ENCODE data around the gene ZFC3H1.
A peak's percentile ranks its signal among the peaks of the same experiment; 100 is the strongest.

The ZFC3H1 gene, protein sequence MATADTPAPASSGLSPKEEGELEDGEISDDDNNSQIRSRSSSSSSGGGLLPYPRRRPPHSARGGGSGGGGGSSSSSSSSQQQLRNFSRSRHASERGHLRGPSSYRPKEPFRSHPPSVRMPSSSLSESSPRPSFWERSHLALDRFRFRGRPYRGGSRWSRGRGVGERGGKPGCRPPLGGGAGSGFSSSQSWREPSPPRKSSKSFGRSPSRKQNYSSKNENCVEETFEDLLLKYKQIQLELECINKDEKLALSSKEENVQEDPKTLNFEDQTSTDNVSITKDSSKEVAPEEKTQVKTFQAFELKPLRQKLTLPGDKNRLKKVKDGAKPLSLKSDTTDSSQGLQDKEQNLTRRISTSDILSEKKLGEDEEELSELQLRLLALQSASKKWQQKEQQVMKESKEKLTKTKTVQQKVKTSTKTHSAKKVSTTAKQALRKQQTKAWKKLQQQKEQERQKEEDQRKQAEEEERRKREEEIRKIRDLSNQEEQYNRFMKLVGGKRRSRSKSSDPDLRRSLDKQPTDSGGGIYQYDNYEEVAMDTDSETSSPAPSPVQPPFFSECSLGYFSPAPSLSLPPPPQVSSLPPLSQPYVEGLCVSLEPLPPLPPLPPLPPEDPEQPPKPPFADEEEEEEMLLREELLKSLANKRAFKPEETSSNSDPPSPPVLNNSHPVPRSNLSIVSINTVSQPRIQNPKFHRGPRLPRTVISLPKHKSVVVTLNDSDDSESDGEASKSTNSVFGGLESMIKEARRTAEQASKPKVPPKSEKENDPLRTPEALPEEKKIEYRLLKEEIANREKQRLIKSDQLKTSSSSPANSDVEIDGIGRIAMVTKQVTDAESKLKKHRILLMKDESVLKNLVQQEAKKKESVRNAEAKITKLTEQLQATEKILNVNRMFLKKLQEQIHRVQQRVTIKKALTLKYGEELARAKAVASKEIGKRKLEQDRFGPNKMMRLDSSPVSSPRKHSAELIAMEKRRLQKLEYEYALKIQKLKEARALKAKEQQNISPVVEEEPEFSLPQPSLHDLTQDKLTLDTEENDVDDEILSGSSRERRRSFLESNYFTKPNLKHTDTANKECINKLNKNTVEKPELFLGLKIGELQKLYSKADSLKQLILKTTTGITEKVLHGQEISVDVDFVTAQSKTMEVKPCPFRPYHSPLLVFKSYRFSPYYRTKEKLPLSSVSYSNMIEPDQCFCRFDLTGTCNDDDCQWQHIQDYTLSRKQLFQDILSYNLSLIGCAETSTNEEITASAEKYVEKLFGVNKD (N-terminal part only)

DNA sequence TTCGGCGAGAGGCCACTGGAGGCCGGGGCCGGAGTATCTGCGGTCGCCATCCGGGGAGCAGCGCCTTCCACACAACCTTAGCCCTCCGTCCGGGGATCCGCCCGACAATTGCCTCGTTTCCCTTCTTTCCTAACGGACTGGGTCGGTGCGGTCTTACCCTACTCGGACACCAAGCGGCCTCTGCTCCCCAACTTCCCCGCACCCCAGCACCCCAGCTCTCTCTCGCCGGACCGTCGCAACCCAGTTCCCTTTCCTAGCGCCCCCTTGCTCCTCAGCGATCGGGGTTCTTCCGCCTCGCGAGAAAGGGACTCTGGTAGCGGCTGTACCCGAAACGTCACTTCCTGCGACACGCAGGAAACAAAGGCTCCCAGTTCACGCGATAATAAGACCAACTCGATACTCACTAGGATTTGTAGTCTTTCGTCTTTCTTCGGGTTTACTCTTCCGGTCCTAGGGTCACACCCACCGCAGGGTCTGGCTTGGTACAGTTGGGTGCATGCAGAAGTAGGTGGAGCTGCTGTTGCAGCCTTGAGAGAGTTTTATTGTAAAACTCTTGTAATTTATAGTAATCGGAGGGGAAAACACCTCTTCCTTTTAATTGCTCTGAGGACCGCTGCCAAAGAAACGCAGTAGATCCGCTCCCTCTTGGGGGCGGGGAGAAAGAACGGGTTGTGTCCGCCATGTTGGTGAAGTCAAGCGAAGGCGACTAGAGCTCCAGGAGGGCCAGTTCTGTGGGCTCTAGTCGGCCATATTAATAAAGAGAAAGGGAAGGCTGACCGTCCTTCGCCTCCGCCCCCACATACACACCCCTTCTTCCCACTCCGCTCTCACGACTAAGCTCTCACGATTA lies at the start of gene ZFC3H1, which contains the start of gene THAP2:
TSS of gene ZFC3H1 (minus strand) at position 288 of the 850 bp plus-strand sequence. CDS start at position 50, 238 bp downstream.
TSS of gene THAP2 (plus strand) at position 741 of the 850 bp plus-strand sequence. CDS start 209 bp downstream, outside the sequence.
- peak; percentile 98 for DNase-seq (ENCODE audit: low read depth)
- H3K4me3 ChIP-seq (ENCODE audit: low read depth, low read length), result peak within 1 kb of the TSS; percentile 82
- TF ChIP-seq, protein P1, sequence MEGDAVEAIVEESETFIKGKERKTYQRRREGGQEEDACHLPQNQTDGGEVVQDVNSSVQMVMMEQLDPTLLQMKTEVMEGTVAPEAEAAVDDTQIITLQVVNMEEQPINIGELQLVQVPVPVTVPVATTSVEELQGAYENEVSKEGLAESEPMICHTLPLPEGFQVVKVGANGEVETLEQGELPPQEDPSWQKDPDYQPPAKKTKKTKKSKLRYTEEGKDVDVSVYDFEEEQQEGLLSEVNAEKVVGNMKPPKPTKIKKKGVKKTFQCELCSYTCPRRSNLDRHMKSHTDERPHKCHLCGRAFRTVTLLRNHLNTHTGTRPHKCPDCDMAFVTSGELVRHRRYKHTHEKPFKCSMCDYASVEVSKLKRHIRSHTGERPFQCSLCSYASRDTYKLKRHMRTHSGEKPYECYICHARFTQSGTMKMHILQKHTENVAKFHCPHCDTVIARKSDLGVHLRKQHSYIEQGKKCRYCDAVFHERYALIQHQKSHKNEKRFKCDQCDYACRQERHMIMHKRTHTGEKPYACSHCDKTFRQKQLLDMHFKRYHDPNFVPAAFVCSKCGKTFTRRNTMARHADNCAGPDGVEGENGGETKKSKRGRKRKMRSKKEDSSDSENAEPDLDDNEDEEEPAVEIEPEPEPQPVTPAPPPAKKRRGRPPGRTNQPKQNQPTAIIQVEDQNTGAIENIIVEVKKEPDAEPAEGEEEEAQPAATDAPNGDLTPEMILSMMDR (IDR thresholded peaks at IDR 0.05; ENCODE audit: insufficient read depth, low read depth, low read length, missing control alignments), result peak; percentile 38

DNA sequence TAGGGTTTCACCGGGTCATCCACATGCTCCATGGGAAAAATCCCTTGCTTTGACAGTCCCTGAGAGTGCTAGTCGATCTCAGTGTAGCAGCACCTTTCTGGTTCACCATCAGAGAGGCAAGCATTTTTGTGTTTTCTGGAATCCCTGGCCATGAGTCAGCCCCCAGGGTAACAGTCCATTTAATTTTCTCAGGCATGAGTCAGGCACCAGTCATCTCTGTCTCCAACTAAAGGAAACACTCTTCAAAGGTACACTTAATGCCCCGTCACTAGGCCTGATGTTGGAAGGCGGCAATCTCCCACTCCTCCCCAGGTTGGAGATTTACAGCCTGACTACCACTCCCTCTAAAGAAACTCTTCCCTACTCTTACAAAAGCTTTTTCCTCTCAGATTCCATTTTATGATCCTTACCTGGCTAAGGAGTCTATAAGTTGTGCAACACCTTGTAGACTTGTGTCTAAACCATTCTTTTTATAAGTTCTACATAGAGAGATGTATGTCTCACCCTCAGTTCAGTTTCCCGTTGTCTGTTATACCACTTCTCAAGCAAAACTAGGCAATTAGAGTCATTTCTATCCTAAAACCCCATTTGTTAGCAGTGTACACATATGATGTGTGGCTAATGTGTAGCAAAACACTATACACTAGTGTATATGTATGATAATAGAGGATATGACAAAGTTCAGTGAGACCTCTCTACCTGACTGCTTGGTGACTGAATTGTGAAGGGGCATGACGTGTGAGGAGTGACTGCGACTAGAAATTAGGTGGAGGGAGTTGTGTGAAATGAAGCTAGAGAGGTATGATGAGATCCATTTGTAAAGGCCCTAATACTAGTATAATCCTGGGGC lies 46.9 kb upstream of the ZFC3H1 start:
- no peak for DNase-seq (ENCODE audit: low read depth)
- TF ChIP-seq, protein P1 (IDR thresholded peaks at IDR 0.05; ENCODE audit: insufficient read depth, low read depth, low read length, missing control alignments), result no peak
- H3K4me3 ChIP-seq (ENCODE audit: low read depth, low read length), result no peak overlapping the region

DNA sequence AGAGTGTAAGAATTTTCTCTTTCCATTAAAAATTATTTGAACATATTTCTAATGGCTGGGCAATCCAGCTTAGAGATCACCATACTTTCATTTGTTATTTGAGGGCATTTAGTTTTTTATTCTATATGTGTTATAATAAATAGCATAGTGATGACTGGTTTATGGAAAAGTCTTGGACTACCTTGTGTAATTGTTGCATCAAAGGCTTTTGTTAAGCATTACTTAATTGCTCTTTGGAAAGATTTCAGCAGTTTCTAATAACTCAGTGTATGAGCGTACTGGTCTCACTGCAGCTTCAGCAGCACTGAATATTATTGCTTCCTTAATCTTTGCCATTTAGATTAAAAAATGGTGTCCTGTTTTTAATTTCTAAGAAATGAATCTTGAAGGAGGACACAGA lies 45.0 kb upstream of the ZFC3H1 start:
- TF ChIP-seq, protein P1 (IDR thresholded peaks at IDR 0.05; ENCODE audit: insufficient read depth, low read depth, low read length, missing control alignments), result no peak
- DNase-seq (ENCODE audit: low read depth), result no peak
- H3K4me3 ChIP-seq (ENCODE audit: low read depth, low read length), result no peak overlapping the region

DNA sequence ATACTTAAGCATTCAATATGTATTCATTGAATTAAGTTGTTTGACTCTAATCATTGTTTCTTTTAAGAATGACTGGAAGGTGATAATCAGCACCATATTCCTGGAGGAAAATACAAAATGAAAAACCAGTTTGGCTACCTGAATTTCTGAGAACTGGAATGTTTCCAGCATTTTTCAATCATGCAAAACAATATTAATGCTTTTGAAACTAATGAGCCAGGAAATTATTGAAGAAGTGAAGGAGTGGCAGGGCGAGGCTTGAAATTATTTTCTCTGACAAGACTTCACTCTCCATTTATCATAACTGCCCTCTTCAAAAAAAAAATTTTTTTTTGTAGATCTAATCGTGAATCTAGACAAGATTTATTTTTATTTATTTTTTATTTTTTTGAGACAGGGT lies 41.3 kb upstream of the ZFC3H1 start:
- TF ChIP-seq, protein P1 (IDR thresholded peaks at IDR 0.05; ENCODE audit: insufficient read depth, low read depth, low read length, missing control alignments), result no peak
- H3K4me3 ChIP-seq (ENCODE audit: low read depth, low read length), result no peak overlapping the region
- DNase-seq (ENCODE audit: low read depth), result no peak

DNA sequence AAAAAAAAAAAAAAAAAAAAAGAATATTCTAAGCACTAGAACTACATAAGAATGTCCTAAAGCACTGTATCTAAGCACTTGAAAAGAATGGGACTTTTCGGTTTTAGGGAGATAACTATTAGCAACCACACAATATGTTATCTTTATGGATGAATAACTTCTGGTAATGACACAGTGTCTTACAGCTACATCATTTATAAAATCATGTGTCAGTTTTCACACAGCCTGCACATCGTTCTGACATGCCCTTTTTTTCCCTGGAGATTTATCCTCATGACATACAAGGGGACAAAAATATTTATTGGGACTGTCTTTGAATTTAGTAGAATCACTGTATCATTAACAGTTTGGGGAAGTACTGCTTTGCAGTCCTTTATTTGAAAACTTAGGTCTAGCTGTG lies 39.6 kb upstream of the ZFC3H1 start:
- TF ChIP-seq, protein P1 (IDR thresholded peaks at IDR 0.05; ENCODE audit: insufficient read depth, low read depth, low read length, missing control alignments), result no peak
- DNase-seq (ENCODE audit: low read depth), result no peak
- no peak overlapping the region for H3K4me3 ChIP-seq (ENCODE audit: low read depth, low read length)

All from GM12865 (cell line).